HepG2 (cell line): ENCODE data around the gene TTBK2. TPM values are rescaled to one million over a fixed set of nuclear protein-coding genes. Genes with fewer than 3 reads are reported as not detected.

ENCODE experiments used
- CSRNP2 ChIP-seq: sonication (generic); formaldehyde crosslinking; conservative IDR thresholded peaks from 2 replicates; pipeline ENCODE4 v1.8.0; 2022; ENCODE audit warnings: low read depth, missing genetic modification reagents
- SNAPC4 ChIP-seq: sonication (generic); formaldehyde crosslinking; IDR thresholded peaks from 2 replicates; pipeline ENCODE4 v1.4.0; 2020; ENCODE audit warnings: mild to moderate bottlenecking, missing genetic modification reagents
- TEF ChIP-seq: sonication (generic); formaldehyde crosslinking; IDR thresholded peaks from 2 replicates; pipeline ENCODE4 v1.5.0; 2020; ENCODE audit warnings: missing genetic modification reagents
- polyA plus RNA-seq, 8 experiments: library from polyadenylated mRNA; depleted of rRNA in 3 of 8; stranded (reverse) in 7 of 8; unstranded in 1 of 8; fragments of >200 nt; fragmentation: Illumina TruSeq in 4 of 8; extraction: Trizol in 4 of 8; gene quantifications; 2 replicates each; pipeline versions ENCODE4 v1.2.1 to v1.2.3, GENCODE V29; 2011 to 2016; ENCODE audit warnings: low read depth in 4 of 8, missing spikeins in 1 of 8, mixed read lengths in 1 of 8; ENCODE audit not compliant: insufficient read depth in 1 of 8
- total RNA-seq, 5 experiments: library from RNA; depleted of rRNA; stranded (reverse); fragments of >200 nt; fragmentation: Illumina TruSeq; extraction: Trizol; gene quantifications; 2 replicates each; pipeline ENCODE4 v1.2.3, GENCODE V29; 2016; ENCODE audit warnings: low read depth in 1 of 5
- TF ChIP-seq, protein P1 (sequence below): sonication (generic); formaldehyde crosslinking; IDR thresholded peaks from 2 replicates; pipeline ENCODE4 v1.4.0; 2020; ENCODE audit warnings: missing genetic modification reagents, mild to moderate bottlenecking, borderline replicate concordance
- TF ChIP-seq, protein P2 (sequence below): sonication (generic); formaldehyde crosslinking; IDR thresholded peaks from 2 replicates; pipeline ENCODE4 v1.4.0; 2020; ENCODE audit warnings: mild to moderate bottlenecking, missing genetic modification reagents, borderline replicate concordance

Gene TTBK2
- total and polyA plus RNA-seq, 2 of the 13 experiments (the other 11 are each of a cell fraction or from before 2014, with no cell fraction given) = 5.1 to 7.4 TPM

DNA sequence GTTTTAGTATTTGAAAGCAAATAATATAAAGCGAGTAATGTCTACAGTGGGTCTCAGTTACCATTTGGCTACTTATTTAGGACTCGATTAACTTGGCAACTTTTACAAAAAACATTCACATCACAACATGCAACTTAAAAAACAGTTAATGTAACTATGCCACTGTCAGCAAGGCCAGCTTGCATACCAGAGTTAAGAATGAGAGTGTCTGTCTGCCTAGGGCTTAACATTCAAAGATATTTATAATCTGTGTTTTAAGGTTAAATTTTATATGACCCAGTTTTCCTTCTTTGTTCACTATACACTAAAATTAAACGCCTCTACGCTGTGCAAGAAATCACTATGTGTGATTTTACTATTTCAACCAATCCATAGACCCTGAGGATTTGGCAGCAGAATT lies 178.4 kb downstream of the TTBK2 start (continued):
- TF ChIP-seq TEF = no peak
- TF ChIP-seq, protein P1, sequence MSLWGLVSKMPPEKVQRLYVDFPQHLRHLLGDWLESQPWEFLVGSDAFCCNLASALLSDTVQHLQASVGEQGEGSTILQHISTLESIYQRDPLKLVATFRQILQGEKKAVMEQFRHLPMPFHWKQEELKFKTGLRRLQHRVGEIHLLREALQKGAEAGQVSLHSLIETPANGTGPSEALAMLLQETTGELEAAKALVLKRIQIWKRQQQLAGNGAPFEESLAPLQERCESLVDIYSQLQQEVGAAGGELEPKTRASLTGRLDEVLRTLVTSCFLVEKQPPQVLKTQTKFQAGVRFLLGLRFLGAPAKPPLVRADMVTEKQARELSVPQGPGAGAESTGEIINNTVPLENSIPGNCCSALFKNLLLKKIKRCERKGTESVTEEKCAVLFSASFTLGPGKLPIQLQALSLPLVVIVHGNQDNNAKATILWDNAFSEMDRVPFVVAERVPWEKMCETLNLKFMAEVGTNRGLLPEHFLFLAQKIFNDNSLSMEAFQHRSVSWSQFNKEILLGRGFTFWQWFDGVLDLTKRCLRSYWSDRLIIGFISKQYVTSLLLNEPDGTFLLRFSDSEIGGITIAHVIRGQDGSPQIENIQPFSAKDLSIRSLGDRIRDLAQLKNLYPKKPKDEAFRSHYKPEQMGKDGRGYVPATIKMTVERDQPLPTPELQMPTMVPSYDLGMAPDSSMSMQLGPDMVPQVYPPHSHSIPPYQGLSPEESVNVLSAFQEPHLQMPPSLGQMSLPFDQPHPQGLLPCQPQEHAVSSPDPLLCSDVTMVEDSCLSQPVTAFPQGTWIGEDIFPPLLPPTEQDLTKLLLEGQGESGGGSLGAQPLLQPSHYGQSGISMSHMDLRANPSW = no peak
- no peak for TF ChIP-seq SNAPC4 (CRISPR knock-in tag)
- TF ChIP-seq CSRNP2 (CRISPR knock-in tag) = no peak
- TF ChIP-seq, protein P2, sequence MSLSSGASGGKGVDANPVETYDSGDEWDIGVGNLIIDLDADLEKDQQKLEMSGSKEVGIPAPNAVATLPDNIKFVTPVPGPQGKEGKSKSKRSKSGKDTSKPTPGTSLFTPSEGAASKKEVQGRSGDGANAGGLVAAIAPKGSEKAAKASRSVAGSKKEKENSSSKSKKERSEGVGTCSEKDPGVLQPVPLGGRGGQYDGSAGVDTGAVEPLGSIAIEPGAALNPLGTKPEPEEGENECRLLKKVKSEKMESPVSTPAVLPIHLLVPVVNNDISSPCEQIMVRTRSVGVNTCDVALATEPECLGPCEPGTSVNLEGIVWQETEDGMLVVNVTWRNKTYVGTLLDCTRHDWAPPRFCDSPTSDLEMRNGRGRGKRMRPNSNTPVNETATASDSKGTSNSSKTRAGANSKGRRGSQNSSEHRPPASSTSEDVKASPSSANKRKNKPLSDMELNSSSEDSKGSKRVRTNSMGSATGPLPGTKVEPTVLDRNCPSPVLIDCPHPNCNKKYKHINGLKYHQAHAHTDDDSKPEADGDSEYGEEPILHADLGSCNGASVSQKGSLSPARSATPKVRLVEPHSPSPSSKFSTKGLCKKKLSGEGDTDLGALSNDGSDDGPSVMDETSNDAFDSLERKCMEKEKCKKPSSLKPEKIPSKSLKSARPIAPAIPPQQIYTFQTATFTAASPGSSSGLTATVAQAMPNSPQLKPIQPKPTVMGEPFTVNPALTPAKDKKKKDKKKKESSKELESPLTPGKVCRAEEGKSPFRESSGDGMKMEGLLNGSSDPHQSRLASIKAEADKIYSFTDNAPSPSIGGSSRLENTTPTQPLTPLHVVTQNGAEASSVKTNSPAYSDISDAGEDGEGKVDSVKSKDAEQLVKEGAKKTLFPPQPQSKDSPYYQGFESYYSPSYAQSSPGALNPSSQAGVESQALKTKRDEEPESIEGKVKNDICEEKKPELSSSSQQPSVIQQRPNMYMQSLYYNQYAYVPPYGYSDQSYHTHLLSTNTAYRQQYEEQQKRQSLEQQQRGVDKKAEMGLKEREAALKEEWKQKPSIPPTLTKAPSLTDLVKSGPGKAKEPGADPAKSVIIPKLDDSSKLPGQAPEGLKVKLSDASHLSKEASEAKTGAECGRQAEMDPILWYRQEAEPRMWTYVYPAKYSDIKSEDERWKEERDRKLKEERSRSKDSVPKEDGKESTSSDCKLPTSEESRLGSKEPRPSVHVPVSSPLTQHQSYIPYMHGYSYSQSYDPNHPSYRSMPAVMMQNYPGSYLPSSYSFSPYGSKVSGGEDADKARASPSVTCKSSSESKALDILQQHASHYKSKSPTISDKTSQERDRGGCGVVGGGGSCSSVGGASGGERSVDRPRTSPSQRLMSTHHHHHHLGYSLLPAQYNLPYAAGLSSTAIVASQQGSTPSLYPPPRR (CRISPR knock-in tag) = no peak
